Hindlimb muscle (tissue), 1 donor: ENCODE results near the gene PRMT5. TPM values are rescaled to one million over a fixed set of nuclear protein-coding genes. Genes with fewer than 3 reads are reported as not detected.
"Not testable (repeated sequence)": the region's sequence is repeated elsewhere in the genome, so short reads cannot be mapped to it uniquely, and the experiment has no call there.

Source experiments
- DNase-seq: peaks from one replicate; pipeline ENCODE4 v3.0.0-alpha.2; 2013
- polyA plus RNA-seq: library from polyadenylated mRNA; unstranded; fragments of 120-200 nt; gene quantifications from one replicate; pipeline ENCODE4 v1.2.1, GENCODE V29; 2013; ENCODE audit not compliant: insufficient read length

The PRMT5 gene
- polyA plus RNA-seq = 66.8 TPM

DNA sequence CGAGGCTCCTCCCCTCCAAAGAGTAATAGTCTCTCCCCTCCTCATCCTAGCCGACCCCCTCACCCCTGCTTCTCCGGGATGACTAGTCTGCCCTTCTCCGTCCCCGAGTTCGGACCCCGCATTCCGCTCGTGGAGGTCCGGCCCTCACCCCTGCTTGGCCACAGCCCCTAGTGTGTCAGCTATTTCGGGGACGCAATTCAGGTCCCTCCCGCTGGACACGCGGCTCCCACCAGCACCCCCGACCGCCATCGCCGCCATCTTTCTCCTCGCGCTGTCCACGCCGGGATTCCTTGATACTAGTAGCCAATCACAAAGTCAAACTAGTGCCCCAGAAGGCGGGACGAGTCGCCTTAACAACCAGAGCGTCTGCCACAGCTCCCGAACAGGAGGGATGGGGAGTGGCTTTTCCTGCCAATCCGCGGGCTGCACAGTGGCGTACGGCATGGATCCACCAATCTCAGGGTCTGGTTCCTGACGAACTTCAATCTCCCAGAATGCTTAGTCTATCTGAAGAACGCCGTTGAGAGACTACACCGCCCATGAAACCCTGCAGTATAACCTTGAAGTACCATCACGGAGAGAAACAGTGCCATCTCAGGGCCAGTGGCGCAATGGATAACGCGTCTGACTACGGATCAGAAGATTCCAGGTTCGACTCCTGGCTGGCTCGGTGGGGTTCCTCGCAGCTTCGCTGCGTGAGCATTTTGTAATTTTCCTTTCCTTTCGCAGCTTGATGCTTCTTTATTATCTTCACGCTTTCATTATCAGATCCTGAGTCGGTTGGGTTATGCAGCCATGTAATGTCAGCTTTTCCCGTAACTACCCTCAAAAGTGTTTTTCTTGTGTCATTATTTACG is at the start of gene PRMT5:
Gene PRMT5 (minus strand): TSS at position 273 of the 857 bp plus-strand sequence. CDS start 15 bp downstream, at position 258.
- DNase-seq = peak; percentile 99

DNA sequence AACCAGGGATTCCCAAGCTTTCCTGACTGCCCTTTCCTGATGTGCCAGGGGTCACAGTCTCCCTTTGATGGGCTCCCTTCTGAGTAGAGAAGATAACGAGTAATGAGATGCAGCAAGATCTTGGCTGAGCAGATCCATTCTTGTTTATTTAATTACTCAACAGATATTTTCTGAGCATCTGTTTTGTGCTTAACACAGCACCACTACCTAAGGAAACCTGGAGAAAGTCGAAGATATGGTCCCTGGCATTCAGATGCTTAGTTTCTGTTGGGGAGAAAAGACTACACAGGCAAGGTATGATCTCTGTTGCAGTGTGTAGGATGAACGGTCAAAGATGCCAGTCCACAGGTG is 49.3 kb upstream of the PRMT5 start:
- DNase-seq = no peak

DNA sequence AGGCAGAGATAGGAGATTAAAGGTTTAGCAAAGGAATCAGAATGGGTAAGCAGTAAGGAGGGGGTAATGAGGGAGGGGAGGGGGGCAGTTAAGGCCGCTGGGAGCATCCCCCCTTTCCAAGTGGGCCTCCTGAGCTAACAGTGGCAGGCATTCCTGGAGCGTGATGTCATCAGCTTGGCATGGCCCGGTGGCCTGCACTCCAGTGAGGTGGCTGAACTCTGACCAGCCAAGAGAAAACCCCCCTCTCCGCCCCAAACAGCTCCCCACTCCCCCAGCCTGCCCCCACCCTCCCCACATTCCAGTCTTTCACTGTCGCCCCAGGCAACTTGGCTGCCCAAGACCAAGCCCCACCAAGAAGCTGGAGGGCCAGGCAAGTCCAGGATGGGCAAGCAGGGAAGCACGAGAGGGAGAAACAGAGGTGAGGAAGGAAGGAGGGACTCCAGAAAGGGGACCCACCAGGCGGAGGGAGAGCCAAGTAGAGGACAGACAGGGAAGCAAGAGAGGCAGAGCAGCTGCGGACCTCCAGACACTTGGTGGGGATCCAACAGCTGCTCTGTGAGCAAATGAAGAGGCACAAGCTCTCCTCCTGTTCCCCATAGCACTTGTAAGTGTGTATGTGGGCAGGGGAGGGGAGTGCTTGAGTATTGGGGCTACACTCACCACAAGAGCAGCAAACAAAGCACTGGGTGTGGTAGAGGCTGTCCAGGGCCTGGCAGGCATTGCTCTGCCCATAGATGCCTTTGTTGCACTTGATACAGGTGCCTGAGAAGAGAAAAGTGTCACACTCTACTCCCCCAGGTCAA is 48.7 kb upstream of the PRMT5 start:
- peak; percentile 69 for DNase-seq

DNA sequence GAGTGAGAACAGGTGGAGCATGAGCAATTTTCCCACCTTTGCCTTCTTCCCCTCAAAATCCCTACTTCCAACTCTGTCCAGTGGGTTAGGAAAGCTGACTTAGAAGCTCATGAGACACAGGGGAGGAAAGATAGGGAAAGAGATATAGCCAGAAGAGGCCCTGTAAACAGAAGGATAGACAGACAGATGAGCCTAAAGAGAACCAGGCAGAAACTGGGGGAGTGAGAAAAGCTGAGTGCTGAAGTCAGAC is 48.2 kb upstream of the PRMT5 start:
- DNase-seq = no peak

DNA sequence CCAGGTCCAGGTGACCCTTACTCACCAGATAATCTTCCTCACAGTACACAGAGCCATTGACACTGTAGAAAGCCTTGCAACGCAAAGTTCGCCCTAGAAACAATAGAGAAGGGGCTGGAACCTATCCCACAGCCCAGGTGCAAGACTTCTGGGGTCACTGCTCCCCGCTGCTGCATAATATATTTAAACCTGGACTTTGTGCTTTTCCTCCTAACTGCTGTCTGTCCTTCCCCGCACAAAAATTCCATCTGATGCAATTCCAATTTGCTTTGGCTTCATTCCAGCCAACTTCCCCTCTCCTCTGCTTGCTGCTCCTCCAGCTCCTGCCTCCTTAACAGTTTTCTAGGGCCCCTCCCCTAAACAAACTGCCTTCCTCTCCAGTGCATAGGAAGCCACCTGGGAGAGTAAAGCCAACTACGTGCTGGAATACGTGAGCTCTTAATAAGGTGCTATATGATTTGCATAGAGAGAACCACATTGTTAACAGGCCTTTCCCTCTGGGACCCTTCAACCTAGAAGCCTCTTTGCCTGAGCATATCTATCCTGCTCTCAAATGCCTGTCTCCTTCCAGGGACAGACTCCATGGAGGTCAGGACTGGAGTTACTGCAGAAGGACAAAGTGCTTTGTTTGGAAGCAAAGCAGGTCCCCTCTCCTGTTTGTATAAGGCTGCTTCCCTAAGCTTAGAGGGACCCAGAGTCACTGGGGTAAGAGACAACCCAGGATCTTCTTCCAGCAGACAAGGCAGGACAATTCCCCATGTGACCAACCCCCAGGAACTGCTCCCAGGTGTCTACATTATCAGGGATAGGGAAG is 47.7 kb upstream of the PRMT5 start:
- no peak for DNase-seq

DNA sequence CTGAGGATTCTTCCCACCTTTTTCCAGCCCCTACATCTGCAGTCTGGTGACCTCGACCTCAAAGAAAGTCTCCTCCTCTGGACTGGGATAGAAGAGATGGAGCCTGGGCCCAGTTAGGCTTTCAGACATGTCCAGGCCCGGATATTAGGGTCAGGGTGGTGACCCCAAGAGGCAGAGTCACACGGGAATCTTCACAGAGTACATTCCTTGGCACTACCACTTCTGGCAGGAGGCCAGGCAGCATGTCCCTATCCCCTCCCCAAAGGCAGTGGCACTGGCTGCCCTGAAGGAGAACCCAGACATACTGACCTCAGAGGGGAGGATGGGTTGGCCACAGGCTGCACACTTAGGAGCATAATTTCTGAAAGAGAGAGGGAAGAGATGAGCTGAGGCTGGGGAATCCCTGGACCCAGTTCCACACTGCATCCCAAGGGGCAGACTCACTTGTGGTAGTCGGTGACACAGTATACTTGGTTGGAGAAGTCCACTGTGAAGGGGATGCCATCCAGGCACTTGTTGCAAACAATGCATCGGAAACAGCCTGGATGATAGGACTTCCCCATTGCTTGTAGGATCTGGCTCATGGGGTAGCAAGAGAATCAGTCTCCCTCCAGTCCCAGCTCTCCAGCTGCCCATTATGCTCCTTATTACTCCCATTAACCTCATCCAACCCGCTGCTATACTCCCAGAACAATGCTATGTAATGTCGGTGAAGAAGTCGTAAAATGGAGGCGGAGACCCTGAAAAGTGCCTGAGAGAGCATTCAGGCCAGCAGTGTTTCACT is 45.5 kb upstream of the PRMT5 start:
- no peak for DNase-seq

DNA sequence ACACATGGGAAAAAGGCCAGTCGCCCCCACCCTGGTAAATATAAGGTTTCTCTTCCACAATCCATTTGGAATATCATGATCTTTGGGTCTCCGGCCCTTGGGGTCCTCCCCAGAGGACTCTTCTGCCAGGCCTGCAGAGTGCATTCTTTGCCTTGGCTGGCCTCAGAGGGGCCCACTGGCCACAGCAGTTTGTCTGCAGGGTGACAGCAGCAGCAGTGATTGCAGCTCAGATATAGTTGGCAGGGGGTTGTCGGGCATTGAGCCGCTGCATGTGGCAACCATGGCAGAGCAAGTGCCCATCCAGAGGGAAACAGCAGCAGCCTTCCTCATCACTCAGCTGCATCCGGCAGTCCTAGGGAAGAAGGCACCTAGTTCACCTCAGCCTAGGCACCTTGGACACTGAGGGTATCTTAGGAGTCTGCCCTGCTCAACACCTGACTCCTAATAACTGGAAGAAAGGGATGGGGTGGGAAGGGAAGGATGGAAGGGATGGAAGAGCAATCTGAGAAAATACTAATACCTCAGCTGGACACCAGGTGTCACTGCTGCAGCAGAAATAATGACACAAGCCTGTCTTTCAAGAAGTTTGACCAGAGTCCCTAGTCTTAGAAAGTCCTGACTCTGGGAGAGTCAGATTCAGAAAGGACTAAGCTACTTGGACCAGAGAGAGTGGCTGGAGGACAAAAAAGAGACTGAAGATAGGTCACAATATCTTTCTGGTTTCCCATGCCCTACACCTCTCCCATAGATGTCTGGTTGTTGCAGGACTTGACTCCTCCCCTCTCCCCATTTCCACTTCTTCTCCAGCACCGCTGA is 44.2 kb upstream of the PRMT5 start:
- peak; percentile 60 for DNase-seq

DNA sequence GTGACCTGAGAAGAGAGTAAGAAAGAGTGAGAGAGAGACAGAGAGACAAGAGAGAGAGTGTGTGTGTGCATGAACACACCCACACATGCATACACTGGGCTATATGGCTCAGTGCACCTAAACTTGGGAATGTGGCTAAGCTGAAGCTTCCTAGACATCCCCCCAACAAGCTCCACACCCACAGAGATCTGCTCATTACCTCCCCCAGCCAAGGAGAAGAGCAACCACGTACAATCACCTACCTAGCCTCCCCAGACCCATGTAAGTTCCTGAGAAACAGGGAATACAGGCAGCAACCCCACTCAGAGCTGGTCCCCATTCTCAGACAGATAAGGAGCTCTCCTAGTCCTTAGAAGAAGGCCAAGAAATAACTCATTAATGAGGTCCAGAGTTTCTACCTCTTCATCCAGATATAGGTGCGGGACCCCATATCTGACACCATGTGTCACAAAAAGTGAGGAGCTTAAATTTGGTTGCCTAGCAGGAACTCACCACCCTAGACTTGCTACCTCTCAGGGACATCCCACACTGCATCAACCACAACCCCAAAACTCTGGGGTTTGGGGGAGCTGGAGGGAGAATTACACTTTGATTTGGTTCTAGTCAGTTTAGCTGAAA is 43.2 kb upstream of the PRMT5 start:
- DNase-seq = no peak

DNA sequence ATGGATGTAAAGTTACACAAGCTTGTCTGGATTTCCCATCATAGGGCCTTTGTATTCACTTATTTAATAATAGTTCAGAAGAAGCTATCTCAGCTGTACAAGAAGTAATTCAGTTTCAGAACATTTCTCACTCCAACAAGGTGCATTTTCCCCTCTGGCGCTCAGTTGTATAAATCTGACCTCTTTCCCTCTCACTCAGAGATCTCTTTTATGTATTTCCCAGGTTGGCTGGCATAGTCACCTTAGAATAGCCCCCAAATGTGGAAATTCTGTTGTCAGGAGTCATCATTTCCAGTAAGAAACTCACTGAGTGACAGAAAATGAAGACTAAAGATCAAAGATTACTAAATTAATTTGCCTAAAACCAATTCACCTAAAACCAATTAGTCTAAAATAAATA is 42.0 kb upstream of the PRMT5 start:
- no peak for DNase-seq

DNA sequence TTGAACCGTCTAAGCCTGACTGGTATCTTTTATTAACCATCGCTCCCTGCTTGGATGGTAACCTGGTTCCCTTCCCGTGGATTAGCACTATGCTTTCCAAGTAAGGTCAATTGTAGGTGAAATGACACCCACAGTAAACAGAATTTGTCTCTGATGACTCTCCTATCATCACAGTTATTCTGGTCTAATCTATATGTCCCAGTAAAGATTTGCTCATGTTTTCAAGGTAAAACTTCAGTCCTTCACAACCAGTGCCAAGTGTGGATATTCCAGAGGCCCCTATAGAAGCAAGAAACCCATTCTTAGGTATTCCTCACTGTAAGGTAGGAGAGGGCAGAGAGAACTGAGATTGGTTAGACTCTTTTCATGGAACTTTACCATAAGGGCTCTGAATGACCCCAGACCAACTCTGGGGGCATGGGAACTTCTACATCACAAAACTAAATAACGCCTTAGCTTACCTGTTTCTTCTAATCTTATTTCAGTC is 37.6 kb upstream of the PRMT5 start:
- DNase-seq = no peak

DNA sequence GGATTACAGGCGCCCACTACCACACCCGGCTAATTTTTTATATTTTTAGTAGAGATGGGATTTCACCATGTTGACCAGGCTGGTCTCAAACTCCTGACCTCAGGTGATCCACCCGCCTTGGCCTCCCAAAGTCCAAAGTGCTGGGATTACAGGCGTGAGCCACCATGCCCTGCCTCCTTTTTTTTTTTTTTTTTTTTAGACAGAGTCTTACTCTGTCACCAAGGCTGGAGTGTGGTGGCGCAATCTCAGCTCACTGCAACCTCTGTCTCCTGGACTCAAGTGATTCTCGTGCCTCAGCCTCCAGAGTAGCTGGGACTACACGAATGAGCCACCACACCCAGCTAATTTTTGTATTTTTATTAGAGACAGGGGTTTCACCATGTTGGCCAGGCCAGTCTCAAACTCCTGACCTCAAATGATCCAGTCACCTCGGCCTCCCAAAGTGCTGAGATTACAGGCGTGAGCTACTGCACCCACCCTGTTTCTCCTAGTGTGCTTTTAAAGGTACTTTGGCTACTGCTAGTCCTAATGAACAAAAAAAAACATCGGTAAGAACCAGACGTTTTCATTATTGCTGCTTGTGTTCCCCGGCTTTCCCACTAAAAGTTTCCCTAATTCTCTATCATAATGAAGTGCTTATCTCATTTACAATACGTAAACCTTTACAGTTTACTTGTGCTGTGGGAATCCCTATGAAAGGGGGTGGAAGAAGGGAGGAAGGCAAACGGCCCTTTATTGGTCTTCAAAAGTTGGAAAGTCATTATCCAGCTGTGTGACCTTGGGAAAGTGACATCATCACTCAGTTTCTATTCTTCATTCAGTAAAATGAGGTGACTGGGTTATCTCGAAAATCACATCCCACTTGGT is 37.0 kb upstream of the PRMT5 start:
- DNase-seq = not testable (repeated sequence)

DNA sequence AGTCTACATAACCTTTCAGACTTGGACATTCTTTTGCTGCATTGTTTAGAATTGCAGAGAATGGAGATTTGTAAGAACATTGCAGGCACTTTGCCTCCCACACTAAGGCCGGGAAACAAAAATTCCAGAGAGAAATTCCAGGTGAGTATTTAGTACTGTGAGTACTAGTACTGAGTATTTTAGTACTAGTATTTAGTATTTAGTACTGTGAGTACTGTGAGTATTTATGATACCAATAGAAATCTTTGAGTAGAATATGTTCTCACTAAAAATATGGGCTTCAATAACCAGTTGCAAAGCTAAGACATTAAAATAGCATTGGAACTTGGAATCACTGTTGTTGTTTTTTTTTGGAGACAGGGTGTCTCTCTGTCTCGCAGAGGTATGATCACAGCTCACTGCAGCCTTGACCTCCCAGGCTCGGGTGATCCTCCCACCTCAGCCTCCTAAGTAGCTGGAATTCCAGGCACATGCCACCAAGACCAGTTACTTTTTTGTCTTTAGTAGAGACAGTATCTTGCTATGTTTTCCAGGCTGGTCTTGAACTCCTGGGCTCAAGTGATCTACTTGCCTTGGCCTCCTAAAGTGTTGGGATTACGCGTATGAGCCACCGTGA is 33.0 kb upstream of the PRMT5 start:
- DNase-seq = no peak

DNA sequence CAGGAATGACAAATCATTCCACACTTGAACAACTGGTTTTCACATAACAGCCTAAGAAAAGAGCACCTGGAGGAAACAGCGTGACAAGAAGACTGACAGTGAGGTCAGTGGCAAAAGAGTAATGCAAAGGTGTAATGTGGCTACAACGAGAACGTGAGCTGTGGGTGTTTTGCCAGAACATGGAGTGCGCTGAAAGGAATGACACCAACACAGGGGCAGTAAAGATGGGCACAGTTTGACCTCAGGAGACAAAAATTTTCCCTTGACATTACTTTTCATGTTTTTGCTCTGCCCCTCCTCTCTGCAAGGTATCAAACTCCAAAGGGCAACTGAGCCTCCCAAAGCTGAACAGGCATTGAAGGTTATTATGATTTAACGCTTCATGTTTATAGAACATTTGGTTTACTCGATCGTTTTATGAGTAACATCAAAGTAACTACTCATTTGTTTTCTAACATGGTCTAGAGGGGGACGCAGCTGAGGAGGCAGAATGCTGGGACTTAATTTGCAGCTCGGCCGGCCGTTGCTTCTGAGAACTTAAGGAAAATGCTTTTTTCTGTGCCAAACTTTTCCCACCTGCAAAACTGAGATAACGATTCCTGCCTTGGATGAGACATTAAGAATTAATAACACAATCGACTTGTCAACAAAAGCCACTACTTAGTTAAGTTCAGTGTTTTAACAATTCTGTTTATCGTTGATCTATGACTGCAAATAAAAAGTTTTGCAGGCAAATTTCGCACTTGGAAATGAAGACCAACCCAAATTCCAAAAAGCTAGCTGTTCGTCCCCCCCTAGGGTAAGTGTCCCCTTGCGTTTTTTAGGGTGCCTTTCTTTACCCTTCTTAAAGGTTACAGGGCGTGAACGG is 26.8 kb upstream of the PRMT5 start:
- DNase-seq = no peak

DNA sequence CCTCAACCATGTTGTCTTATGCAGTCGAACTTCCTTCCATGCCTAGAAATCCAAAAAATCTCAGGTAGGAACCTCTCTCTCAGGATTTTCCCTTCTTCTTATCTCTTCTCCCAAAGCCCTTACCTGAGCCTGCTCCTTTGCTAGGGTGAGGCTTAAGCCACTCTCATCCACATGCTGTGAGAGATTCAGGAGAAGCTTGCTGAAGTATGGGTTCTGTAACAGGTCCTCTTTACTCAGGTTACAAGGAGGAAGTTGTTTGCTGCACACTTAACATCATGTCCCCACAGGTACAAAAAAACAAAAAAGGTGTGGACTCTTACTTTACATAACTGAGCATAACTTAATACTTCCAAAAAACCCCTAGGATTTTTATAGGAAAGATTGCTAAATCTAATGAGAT is 23.2 kb upstream of the PRMT5 start:
- no peak for DNase-seq

DNA sequence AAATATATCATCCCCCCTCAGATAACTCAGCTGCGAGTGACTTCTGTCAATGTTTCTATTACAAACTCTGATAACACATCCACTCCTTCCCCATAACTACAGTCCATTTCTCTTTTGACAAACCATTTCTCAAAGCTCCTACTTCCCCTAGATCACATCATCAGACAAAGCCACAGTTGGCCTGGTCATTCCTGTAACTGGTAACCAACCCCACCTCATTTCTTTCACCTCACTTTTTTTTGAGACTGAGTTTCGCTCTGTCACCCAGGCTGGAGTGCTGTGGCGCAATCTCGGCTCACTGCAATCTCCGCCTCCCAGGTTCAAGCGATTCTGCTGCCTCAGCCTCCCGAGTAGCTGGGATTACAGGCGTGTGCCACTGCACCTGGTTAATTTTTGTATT is 22.6 kb upstream of the PRMT5 start:
- not testable (repeated sequence) for DNase-seq

DNA sequence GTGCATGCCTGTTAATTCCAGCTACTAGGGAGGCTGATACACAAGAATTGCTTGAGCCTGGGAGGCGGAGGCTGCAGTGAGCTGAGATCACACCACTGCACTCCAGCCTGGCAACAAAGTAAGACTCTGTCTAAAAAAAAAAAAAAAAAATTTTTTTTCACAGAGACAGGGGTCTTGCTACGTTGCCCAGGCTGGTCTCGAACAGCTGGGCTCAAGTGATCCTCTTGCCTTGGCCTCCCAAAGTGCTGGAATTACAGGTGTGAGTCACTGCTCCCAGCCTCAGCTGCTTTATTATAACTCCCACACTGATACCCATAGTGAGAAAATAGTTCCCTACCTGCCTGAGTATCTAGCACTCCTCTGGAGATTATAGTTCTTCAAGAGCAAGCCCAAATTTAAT is 16.5 kb upstream of the PRMT5 start:
- no peak for DNase-seq

DNA sequence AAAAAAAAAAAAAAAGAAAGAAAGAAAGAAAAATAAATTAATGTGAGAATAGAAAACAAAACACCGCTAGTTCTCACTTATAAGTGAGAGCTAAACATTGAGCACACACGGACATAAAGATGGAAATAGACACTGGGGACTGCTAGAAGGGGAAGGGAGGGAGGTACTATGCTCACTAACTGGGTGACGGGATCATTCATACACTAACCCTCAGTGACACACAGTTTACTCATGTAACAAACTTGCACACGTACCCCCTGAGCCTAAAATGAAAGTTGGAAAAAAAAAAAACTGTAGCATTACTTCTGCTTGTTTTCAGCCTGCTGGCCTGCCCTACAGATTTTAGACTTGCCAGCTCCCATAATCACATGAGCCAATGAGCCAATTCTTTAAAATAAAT is 10.5 kb upstream of the PRMT5 start:
- DNase-seq = no peak

DNA sequence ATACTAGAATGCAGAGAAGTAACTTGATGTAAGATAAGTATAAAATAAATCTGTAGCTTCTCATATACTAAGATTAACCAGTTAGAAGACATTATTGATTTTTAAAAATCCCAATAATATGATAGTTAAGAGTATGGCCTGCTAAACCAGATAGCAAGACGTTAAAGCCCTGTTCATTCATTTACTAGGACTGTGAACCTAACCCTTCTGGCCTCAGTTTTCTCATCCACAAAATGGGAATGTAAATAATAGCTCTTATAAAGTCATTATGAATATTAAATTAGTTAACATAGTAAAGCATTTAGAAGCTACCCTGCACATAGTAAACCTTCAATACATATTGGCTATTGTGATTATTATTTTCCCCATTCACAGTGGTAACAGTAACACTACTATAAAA is 6.0 kb upstream of the PRMT5 start:
- no peak for DNase-seq
